SK-N-SH treated with all-trans-retinoic acid at 6 μM for 48 hours (cell line): Measurements from ENCODE around the gene RERE.

ENCODE experiments used
- ATAC-seq: fragments of 200-7000 bp; cut with Tn5 transposase; 3 replicates; pipeline ENCODE4 v1.9.1; 2020; ENCODE audit warnings: mild to moderate bottlenecking, moderate library complexity
- BACH2 ChIP-seq: fragments of 250-450 bp; sonication (Bioruptor Pico); IDR thresholded peaks from 2 replicates; pipeline ENCODE4 v1.9.0; 2021; ENCODE audit warnings: mild to moderate bottlenecking, borderline replicate concordance
- CSDC2 ChIP-seq: fragments of 250-450 bp; sonication (Bioruptor Pico); IDR thresholded peaks from 2 replicates; pipeline ENCODE4 v1.5.0; 2020; ENCODE audit warnings: mild to moderate bottlenecking, moderate library complexity
- CSRNP3 ChIP-seq: fragments of 250-450 bp; sonication (Bioruptor Pico); IDR thresholded peaks from 2 replicates; pipeline ENCODE4 v1.5.1; 2021; ENCODE audit warnings: mild to moderate bottlenecking, moderate library complexity
- ESRRG ChIP-seq: fragments of 250-450 bp; sonication (Bioruptor Pico); IDR thresholded peaks from 2 replicates; pipeline ENCODE4 v1.6.1; 2021; ENCODE audit warnings: mild to moderate bottlenecking
- GLIS3 ChIP-seq: fragments of 250-450 bp; sonication (Bioruptor Pico); IDR thresholded peaks from 2 replicates; pipeline ENCODE4 v1.5.0; 2020; ENCODE audit warnings: mild to moderate bottlenecking, moderate library complexity
- ISL1 ChIP-seq: fragments of 250-450 bp; sonication (Bioruptor Pico); IDR thresholded peaks from 2 replicates; pipeline ENCODE4 v2.1.2; 2022; ENCODE audit warnings: mild to moderate bottlenecking, moderate library complexity
- OSR1 ChIP-seq: fragments of 250-450 bp; sonication (Bioruptor Pico); IDR thresholded peaks from 2 replicates; pipeline ENCODE4 v1.8.0; 2022; ENCODE audit warnings: moderate library complexity, mild to moderate bottlenecking, inconsistent platforms
- POU6F1 ChIP-seq: fragments of 250-450 bp; sonication (Bioruptor Pico); IDR thresholded peaks from 2 replicates; pipeline ENCODE4 v1.8.0; 2021; ENCODE audit warnings: low read depth, mild to moderate bottlenecking, moderate library complexity, borderline replicate concordance
- PPARA ChIP-seq: fragments of 250-450 bp; sonication (Bioruptor Pico); IDR thresholded peaks from 2 replicates; pipeline ENCODE4 v1.5.0; 2020; ENCODE audit warnings: mild to moderate bottlenecking, borderline replicate concordance
- RARB ChIP-seq: fragments of 250-450 bp; sonication (Bioruptor Pico); IDR thresholded peaks from 2 replicates; pipeline ENCODE4 v1.8.0; 2021; ENCODE audit warnings: mild to moderate bottlenecking, moderate library complexity
- SNAI2 ChIP-seq: fragments of 250-450 bp; sonication (Bioruptor Pico); IDR thresholded peaks from 2 replicates; pipeline ENCODE4 v1.5.0; 2020; ENCODE audit warnings: mild to moderate bottlenecking, moderate library complexity
- TCF4 ChIP-seq: fragments of 250-450 bp; sonication (Bioruptor Pico); IDR thresholded peaks from 2 replicates; pipeline ENCODE4 v1.8.0; 2021; ENCODE audit warnings: mild to moderate bottlenecking, moderate library complexity, borderline replicate concordance
- TOX ChIP-seq: fragments of 250-450 bp; sonication (Bioruptor Pico); IDR thresholded peaks from 2 replicates; pipeline ENCODE4 v1.8.0; 2021; ENCODE audit warnings: mild to moderate bottlenecking, moderate library complexity, borderline replicate concordance
- TSHZ2 ChIP-seq: fragments of 250-450 bp; sonication (Bioruptor Pico); IDR thresholded peaks from 2 replicates; pipeline ENCODE4 v1.5.0; 2020; ENCODE audit warnings: mild to moderate bottlenecking, moderate library complexity
- ZC3H10 ChIP-seq: fragments of 250-450 bp; sonication (Bioruptor Pico); IDR thresholded peaks from 2 replicates; pipeline ENCODE4 v1.5.1; 2021; ENCODE audit warnings: mild to moderate bottlenecking, moderate library complexity
- ZFP3 ChIP-seq: fragments of 250-450 bp; sonication (Bioruptor Pico); IDR thresholded peaks from 2 replicates; pipeline ENCODE4 v1.5.0; 2020; ENCODE audit warnings: mild to moderate bottlenecking, moderate library complexity
- ZFP30 ChIP-seq: fragments of 450-650 bp; formaldehyde crosslinking; IDR thresholded peaks from 2 replicates; pipeline ENCODE4 v1.5.0; 2022; ENCODE audit warnings: mild to moderate bottlenecking, moderate library complexity
- ZNF565 ChIP-seq: fragments of 450-650 bp; formaldehyde crosslinking; conservative IDR thresholded peaks from 2 replicates; pipeline ENCODE4 v1.5.0; 2020; ENCODE audit warnings: low read depth, mild to moderate bottlenecking, moderate library complexity
- ZNF70 ChIP-seq: fragments of 450-650 bp; formaldehyde crosslinking; IDR thresholded peaks from 2 replicates; pipeline ENCODE4 v1.5.0; 2020; ENCODE audit warnings: mild to moderate bottlenecking, moderate library complexity
- ZNF8 ChIP-seq: fragments of 450-650 bp; formaldehyde crosslinking; IDR thresholded peaks from 2 replicates; pipeline ENCODE4 v1.5.0; 2020; ENCODE audit warnings: mild to moderate bottlenecking, moderate library complexity
- TF ChIP-seq, protein P1 (sequence below): fragments of 250-450 bp; sonication (Bioruptor Pico); IDR thresholded peaks from 2 replicates; pipeline ENCODE4 v1.8.0; 2020; ENCODE audit warnings: mild to moderate bottlenecking, moderate library complexity, borderline replicate concordance
- TF ChIP-seq, protein P2 (sequence below): fragments of 250-450 bp; sonication (Bioruptor Pico); IDR thresholded peaks from 2 replicates; pipeline ENCODE4 v1.5.1; 2020; ENCODE audit warnings: low read depth, mild to moderate bottlenecking, moderate library complexity

RERE gene

GRCh38 chr1:8856689-8857412 lies 39.4 kb upstream of the RERE start:
- peak; percentile 1 for ATAC-seq
- TF ChIP-seq, protein P1, sequence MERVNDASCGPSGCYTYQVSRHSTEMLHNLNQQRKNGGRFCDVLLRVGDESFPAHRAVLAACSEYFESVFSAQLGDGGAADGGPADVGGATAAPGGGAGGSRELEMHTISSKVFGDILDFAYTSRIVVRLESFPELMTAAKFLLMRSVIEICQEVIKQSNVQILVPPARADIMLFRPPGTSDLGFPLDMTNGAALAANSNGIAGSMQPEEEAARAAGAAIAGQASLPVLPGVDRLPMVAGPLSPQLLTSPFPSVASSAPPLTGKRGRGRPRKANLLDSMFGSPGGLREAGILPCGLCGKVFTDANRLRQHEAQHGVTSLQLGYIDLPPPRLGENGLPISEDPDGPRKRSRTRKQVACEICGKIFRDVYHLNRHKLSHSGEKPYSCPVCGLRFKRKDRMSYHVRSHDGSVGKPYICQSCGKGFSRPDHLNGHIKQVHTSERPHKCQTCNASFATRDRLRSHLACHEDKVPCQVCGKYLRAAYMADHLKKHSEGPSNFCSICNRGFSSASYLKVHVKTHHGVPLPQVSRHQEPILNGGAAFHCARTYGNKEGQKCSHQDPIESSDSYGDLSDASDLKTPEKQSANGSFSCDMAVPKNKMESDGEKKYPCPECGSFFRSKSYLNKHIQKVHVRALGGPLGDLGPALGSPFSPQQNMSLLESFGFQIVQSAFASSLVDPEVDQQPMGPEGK (CRISPR knock-in tag) = no peak
- TF ChIP-seq ZFP30 (CRISPR knock-in tag) (no peak), SNAI2 (CRISPR knock-in tag) (no peak)

- TF ChIP-seq ISL1 (CRISPR knock-in tag) = no peak
- TF ChIP-seq, protein P2, sequence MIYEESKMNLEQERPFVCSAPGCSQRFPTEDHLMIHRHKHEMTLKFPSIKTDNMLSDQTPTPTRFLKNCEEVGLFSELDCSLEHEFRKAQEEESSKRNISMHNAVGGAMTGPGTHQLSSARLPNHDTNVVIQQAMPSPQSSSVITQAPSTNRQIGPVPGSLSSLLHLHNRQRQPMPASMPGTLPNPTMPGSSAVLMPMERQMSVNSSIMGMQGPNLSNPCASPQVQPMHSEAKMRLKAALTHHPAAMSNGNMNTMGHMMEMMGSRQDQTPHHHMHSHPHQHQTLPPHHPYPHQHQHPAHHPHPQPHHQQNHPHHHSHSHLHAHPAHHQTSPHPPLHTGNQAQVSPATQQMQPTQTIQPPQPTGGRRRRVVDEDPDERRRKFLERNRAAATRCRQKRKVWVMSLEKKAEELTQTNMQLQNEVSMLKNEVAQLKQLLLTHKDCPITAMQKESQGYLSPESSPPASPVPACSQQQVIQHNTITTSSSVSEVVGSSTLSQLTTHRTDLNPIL = no peak
- no peak for TF ChIP-seq SNAI2 (CRISPR knock-in tag)
- no peak for TF ChIP-seq OSR1 (CRISPR knock-in tag)
- TF ChIP-seq POU6F1 (CRISPR knock-in tag) = no peak
- TF ChIP-seq, protein P1 (CRISPR knock-in tag) = no peak
- TF ChIP-seq PPARA (CRISPR knock-in tag) = no peak
- no peak for TF ChIP-seq ESRRG (CRISPR knock-in tag)
- no peak for TF ChIP-seq TCF4
- TF ChIP-seq RARB = no peak
- TF ChIP-seq GLIS3 = no peak
- TF ChIP-seq ZFP3 (CRISPR knock-in tag) = no peak
- no peak for TF ChIP-seq CSDC2
- TF ChIP-seq CSRNP3 = no peak
- no peak for TF ChIP-seq ZC3H10
- TF ChIP-seq ZFP30 (CRISPR knock-in tag) = no peak
- TF ChIP-seq ZNF565 (CRISPR knock-in tag) = no peak
- no peak for TF ChIP-seq BACH2 (CRISPR knock-in tag)
- TF ChIP-seq TSHZ2 = no peak
- no peak for ATAC-seq
Measured at GRCh38 chr1:8854240-8854639, 36.8 kb upstream of the RERE start.

- no peak for ATAC-seq
- TF ChIP-seq TOX (CRISPR knock-in tag) = no peak
- no peak for TF ChIP-seq TCF4
- no peak for TF ChIP-seq CSRNP3
- TF ChIP-seq, protein P1 (CRISPR knock-in tag) = no peak
- TF ChIP-seq RARB = no peak
- no peak for TF ChIP-seq ZNF70 (CRISPR knock-in tag)
- TF ChIP-seq ZC3H10 = no peak
- TF ChIP-seq ZFP30 (CRISPR knock-in tag) = no peak
- no peak for TF ChIP-seq ZNF8 (CRISPR knock-in tag)
- no peak for TF ChIP-seq ESRRG (CRISPR knock-in tag)
- TF ChIP-seq GLIS3 = no peak
Measured at GRCh38 chr1:8851060-8851459, 33.6 kb upstream of the RERE start.
